Cardiac muscle cell (in vitro differentiated cells and primary cell): Measurements from ENCODE around the gene ST8SIA4. TPM values are rescaled to one million over a fixed set of nuclear protein-coding genes. Genes with fewer than 3 reads are reported as not detected.

Experiments used
- DNase-seq, 2 donors: peaks; one replicate each; pipeline versions ENCODE4 v3.0.0 to v3.0.0-alpha.2; 2010 to 2017; ENCODE audit warnings: low read depth in 1 of 2, low spot score in 1 of 2
- H3K27ac ChIP-seq: fragments of 200-600 bp; sonication (generic); 2 replicates; pipeline ENCODE4 v1.5.1; 2016
- H3K27me3 ChIP-seq: fragments of 200-600 bp; sonication (generic); 2 replicates; pipeline ENCODE4 v1.6.0; 2016; ENCODE audit warnings: control low read depth
- H3K36me3 ChIP-seq: fragments of 200-600 bp; sonication (generic); 2 replicates; pipeline ENCODE4 v1.5.1; 2016; ENCODE audit warnings: control low read depth
- H3K4me1 ChIP-seq: fragments of 200-600 bp; sonication (generic); 2 replicates; pipeline ENCODE4 v1.8.1; 2017; ENCODE audit warnings: low read depth, mild to moderate bottlenecking, mixed run types
- H3K4me3 ChIP-seq: fragments of 200-600 bp; sonication (generic); 2 replicates; pipeline ENCODE4 v1.5.1; 2016; ENCODE audit warnings: mild to moderate bottlenecking
- H3K9me3 ChIP-seq: fragments of 200-600 bp; sonication (generic); 2 replicates; pipeline ENCODE4 v1.5.1; 2017; ENCODE audit warnings: low read depth, mild to moderate bottlenecking, control low read depth
- CTCF ChIP-seq: IDR thresholded peaks from 2 replicates; pipeline ENCODE4 v1.5.1; 2012; ENCODE audit warnings: low read depth, mild to moderate bottlenecking, low read length
- polyA plus RNA-seq: library from polyadenylated mRNA; unstranded; fragments of >200 nt; fragmentation: Nextera tagmentation; extraction: Ambion mirVana; gene quantifications from 2 replicates; pipeline ENCODE4 v1.2.1, GENCODE V29; 2016
- total RNA-seq: library from RNA; depleted of rRNA; stranded (reverse); fragments of >200 nt; gene quantifications from 2 replicates; pipeline ENCODE4 v1.2.3, GENCODE V29; 2016

ST8SIA4 gene
- total and polyA plus RNA-seq, 2 experiments from 2014 or later = 0.02 to 0.06 TPM

GRCh38 chr5:100779669-100780375 is 123.3 kb downstream of the ST8SIA4 start:
- TF ChIP-seq CTCF = no peak
- no peak for DNase-seq
- Histone ChIP-seq H3K9me3 (no peaks in the 10 kb centered on the region), H3K36me3 (no peaks in the 10 kb centered on the region), H3K27me3 (no peaks in the 10 kb centered on the region), H3K27ac (no peak overlapping the region), H3K4me3 (no peak overlapping the region), H3K4me1 (no peaks in the 10 kb centered on the region)

DNA sequence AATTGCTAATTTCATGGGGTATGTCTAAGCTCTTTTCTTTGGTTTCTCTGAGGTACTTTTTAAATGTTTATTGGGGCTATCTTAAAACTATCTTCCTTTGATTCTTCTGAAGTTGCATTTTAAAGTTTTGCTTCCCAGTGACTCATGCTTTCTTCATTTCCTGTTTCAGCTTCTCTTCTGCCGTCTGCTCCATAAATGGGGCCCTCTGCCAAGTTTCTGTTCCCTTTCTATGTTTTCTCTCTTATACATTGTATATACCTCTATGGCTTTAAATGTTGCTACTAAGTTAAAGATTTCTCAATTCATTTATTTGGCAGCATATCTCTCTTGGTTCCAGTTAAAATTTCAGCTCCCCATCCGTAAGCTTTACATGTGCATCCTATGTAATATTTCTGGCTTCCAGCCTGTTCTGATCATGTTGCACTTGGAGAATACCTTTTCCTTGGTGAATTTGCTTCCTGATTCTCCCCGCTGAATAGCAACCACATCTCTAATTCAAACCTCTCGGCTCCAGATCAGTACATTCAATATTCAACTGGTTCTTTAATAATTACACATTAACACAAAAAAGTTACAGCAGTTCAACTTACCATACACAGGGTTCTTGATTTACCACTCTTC is 125.3 kb downstream of the ST8SIA4 start:
- H3K36me3 ChIP-seq = no peaks in the 10 kb centered on the region
- H3K27me3 ChIP-seq = no peaks in the 10 kb centered on the region
- no peaks in the 10 kb centered on the region for H3K4me1 ChIP-seq
- TF ChIP-seq CTCF = no peak
- no peak overlapping the region for H3K27ac ChIP-seq
- no peak overlapping the region for H3K4me3 ChIP-seq
- peak in 1 of 2 donors; percentile 88 for DNase-seq
- no peaks in the 10 kb centered on the region for H3K9me3 ChIP-seq

- no peak for TF ChIP-seq CTCF
- Histone ChIP-seq H3K4me3 (no peak overlapping the region), H3K9me3 (no peaks in the 10 kb centered on the region), H3K4me1 (no peaks in the 10 kb centered on the region), H3K27me3 (no peaks in the 10 kb centered on the region), H3K27ac (no peak overlapping the region), H3K36me3 (no peaks in the 10 kb centered on the region)
- no peak for DNase-seq
Observed at GRCh38 chr5:100775533-100775855, 127.6 kb downstream of the ST8SIA4 start.

GRCh38 chr5:100772548-100772947 is 130.5 kb downstream of the ST8SIA4 start:
- TF ChIP-seq CTCF = no peak
- DNase-seq = no peak
- Histone ChIP-seq H3K27ac (no peak overlapping the region), H3K9me3 (no peaks in the 10 kb centered on the region), H3K4me3 (no peak overlapping the region), H3K27me3 (no peaks in the 10 kb centered on the region), H3K36me3 (no peaks in the 10 kb centered on the region), H3K4me1 (no peaks in the 10 kb centered on the region)

DNA sequence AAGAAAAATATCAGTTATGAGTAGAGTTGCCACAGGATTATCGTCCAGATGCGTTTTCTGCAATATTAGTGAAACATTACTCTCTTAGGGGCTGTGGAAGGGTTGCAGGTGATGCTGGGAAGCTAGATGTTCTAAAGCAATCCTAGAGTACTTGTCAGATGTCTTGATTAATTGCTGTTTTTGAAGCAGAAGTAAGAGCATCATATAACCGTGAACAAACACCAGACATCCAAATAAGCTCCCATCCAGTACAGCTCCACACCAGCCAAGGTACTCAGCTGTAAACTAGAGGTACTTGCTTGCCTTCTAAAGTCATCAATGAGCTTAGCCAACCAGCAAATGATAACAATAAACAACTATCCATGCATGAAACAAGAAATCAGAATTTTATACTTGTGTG is 131.1 kb downstream of the ST8SIA4 start:
- DNase-seq = no peak
- no peaks in the 10 kb centered on the region for H3K9me3 ChIP-seq
- no peaks in the 10 kb centered on the region for H3K4me1 ChIP-seq
- H3K4me3 ChIP-seq = no peak overlapping the region
- no peaks in the 10 kb centered on the region for H3K27me3 ChIP-seq
- no peak for TF ChIP-seq CTCF
- no peaks in the 10 kb centered on the region for H3K36me3 ChIP-seq
- no peak overlapping the region for H3K27ac ChIP-seq
